IPS-11a (cell line): ENCODE results near the gene TGFBR3.

Experiments used
- H3K4me3 ChIP-seq: one replicate; pipeline ENCODE4 v1.5.1; 2013; ENCODE audit warnings: low read depth, low read length, control low read depth

TGFBR3 gene

DNA sequence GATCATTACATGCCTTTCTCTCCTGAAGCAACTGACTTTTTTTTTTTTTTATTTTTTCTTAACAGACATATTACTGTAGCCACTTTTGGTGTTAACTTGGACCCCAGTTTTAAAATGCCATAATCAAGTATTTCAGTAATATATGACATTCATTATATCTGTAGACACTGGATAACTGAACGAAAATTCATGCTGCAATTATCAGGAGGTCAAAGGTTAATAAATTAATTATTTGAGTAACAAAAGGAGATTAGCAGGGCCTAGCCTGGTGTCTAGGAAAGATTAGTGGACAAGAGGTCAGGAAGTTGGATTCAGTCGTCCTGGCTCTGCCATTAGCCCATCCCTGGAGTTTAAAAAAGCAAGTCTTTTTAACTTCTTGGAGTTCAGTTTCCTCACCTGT is 168.1 kb downstream of the TGFBR3 start:
- H3K4me3 ChIP-seq = no peak overlapping the region

- no peak overlapping the region for H3K4me3 ChIP-seq
Observed at GRCh38 chr1:91716339-91716738, 169.6 kb downstream of the TGFBR3 start.

GRCh38 chr1:91715416-91716000 is 170.4 kb downstream of the TGFBR3 start:
- H3K4me3 ChIP-seq = no peak overlapping the region

DNA sequence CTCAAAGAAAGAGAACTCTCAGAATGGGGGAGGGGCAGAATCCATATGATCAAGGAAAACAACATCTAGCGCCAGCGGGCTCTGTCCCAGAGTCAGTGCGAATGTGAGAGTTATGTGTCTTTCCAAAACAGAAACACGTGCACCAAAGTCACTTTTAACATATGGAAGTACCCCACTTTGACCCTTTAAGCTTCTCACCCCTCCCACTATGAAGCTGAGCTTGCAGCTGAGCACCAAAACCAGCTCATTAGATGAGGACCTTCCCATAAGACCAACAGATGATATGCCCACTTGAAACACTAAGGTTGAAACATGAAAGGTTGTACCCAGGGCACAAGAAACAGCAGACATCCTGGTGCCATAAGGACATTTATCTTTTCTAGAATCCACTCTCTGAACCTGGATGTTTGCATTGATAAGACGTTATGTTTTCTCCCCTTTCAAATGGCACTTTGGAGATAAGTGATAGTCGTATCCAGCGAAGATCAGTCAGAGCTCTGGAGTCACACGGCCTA is 171.0 kb downstream of the TGFBR3 start:
- H3K4me3 ChIP-seq = no peak overlapping the region

DNA sequence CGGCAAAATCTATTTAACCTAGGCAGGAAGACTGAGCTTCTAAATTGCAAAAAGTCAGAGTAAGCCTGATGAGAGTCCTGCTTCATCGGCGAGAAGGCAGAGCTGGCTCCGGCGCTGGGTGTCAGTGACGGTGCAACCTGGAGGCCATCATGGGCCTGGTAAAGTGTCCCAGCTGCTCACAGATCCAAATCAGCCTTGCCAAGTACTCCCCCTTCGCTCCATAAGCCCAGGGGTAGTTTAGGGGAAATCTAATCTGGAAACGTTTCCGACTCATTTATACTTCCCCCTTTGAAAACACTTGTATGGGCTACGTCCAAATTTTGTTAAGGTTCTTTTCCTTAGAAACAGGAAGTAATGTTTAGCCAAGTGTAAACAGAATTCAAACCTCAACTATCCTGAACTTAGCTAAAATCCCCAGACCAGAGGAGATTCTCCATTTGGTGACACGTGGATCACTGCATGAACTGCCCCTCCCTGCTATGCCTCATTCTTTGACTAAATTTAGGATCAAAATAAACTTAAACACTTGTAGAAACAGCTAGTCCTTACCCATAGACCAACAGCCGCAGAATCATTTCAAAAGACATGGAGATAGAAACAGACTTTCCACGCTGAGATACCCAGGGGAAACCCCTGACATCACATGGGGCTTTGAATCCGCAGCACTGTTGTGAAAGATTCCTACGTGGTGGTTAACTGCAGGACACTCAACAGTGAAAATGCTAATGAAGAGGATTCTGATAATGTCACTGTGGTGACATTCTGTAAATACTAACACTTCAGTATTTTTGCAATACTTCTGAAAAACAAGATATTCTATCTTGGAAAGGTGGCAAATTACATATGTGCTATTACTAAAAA is 172.7 kb downstream of the TGFBR3 start:
- H3K4me3 ChIP-seq = no peak overlapping the region

DNA sequence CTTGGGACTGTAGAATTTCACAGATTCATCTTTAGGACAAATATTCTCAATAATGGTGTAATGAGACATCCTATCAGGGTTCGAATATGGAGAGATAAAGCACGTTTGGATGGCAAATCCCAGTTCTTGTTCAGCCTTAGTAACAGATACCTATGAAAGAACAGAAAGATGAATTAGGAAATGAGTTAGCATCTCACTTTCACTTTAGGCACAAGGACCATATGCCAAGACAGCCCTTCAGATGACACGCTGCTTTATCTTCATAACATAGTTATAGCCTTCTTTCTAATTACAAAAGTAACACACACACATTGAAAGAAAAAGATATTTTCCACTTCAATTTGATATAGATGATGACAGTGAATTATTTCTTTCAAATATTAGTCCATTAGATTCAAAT is 173.6 kb downstream of the TGFBR3 start:
- no peak overlapping the region for H3K4me3 ChIP-seq

DNA sequence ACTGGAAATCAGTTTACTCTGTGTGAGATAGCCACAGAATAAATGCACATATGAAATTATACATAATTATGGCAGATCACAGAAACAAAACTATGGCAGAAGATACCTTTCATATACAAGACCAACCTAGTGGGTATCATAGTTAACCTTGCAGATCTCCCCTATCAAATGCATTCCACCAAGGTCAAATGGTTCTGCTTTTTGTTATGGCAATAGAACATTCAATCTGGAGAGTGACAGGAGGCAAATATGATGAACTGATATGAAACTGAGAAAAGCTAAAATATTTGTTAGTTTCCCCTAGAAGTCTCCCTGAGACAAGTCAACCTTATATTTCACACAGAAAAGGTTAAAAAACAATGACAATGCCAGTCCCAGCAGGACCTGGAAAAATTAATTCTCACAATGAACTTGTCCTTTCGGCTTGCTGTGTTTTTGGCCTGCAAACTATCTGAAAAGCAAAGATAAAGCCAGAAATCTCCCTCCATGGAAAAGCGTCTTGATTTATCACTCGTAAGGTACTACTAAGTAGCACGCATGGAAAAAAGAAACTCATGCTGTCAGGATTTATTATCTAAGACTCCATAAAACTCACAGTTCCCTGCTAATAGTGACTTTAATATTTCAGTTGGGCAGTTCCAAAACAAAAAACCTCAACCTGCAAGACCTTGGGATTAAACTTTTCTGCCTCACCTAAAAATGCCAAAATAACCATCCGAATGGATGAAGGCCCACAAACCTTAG is 174.3 kb downstream of the TGFBR3 start:
- H3K4me3 ChIP-seq = no peak overlapping the region

- H3K4me3 ChIP-seq = no peak overlapping the region
Observed at GRCh38 chr1:91710261-91710660, 175.7 kb downstream of the TGFBR3 start.

GRCh38 chr1:91708691-91709090 is 177.3 kb downstream of the TGFBR3 start:
- no peak overlapping the region for H3K4me3 ChIP-seq

GRCh38 chr1:91707890-91708218 is 178.1 kb downstream of the TGFBR3 start:
- H3K4me3 ChIP-seq = no peak overlapping the region

DNA sequence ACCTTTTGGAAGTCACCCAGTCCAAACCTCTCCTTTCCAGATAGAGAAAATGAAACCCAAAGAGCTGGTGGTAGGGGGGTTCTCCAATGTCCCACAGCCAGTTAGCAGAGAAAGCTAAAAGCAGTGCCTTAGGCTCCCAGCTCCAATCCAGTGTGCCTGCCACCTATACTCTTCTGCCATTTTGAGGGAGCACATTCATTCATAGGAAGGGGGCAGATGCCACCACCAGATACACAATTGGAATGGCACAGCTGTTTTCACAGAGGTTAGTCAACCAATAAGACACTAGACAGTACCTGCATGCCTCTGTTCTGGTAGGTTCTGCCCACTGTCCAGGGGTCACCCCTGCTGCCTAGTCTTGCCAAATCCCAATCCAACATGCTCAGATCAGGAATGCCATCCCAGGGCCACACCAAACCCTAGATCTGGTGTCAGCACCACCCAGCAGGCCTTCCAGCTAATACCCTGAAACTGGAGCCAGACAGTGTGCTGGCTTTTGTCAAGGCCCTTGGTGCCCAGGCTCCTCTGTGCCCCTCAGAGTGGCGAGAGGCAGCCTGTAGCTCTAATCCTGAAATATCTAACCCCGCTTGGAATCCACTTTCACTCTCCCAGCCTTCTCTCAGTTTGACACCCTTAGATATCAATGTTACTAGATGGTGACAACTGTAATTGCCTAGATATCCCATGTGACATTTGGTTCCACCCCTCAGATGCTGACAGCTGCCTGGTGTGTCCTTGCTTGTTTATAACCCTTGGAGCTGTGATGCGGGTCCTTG is 178.6 kb downstream of the TGFBR3 start:
- no peak overlapping the region for H3K4me3 ChIP-seq

- H3K4me3 ChIP-seq = no peak overlapping the region
Observed at GRCh38 chr1:91706140-91706957, 179.6 kb downstream of the TGFBR3 start.

DNA sequence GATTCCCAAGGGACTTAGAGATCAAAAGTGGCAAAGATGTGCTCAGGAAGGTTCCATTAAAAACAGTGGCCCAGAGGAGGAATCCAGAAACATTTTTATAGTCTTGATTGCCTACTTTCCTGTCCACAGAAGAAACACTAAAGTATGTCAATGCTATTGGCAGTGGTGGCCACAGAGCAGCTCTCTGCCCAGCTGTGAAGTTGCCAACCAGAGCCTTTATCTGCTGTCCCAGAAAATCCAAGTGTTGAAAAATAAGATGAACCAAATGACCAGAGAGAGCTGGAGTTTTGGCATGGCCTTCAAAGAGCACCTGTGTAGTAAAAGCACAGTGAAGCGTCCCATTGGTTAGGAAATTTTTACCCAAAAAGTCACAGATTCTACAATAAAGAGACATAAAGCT is 181.2 kb downstream of the TGFBR3 start:
- H3K4me3 ChIP-seq = no peak overlapping the region

GRCh38 chr1:91703095-91703494 is 182.9 kb downstream of the TGFBR3 start:
- no peak overlapping the region for H3K4me3 ChIP-seq

- H3K4me3 ChIP-seq = no peak overlapping the region
Observed at GRCh38 chr1:91701472-91701869, 184.5 kb downstream of the TGFBR3 start.

- no peak overlapping the region for H3K4me3 ChIP-seq
Observed at GRCh38 chr1:91700771-91701471, 185.0 kb downstream of the TGFBR3 start.

GRCh38 chr1:91700332-91700731 is 185.6 kb downstream of the TGFBR3 start:
- no peak overlapping the region for H3K4me3 ChIP-seq

GRCh38 chr1:91699339-91699974 is 186.5 kb downstream of the TGFBR3 start:
- no peak overlapping the region for H3K4me3 ChIP-seq

GRCh38 chr1:91697861-91698260 is 188.1 kb downstream of the TGFBR3 start:
- no peak overlapping the region for H3K4me3 ChIP-seq
